Choroid plexus epithelial cell (primary cell): Measurements from ENCODE around the gene SAP30BP.

Source experiments
- DNase-seq: peaks from one replicate; pipeline ENCODE4 v3.0.0-alpha.2; 2010; ENCODE audit warnings: low read depth
- H3K4me3 ChIP-seq: 2 replicates; pipeline ENCODE4 v1.5.1; 2011; ENCODE audit warnings: low read depth, mild to moderate bottlenecking, control low read depth, low read length, moderate library complexity
- CTCF ChIP-seq: conservative IDR thresholded peaks from 2 replicates; pipeline ENCODE4 v1.5.1; 2011; ENCODE audit warnings: low read depth, mild to moderate bottlenecking, control low read depth, inconsistent platforms, low read length, moderate library complexity

The SAP30BP gene

GRCh38 chr17:75755990-75756389, 88.9 kb downstream of the SAP30BP start:
- TF ChIP-seq CTCF, result no peak
- DNase-seq, result no peak
- H3K4me3 ChIP-seq, result no peak overlapping the region

- no peak for TF ChIP-seq CTCF
- H3K4me3 ChIP-seq, result no peak overlapping the region
These were observed 89.4 kb downstream of the SAP30BP start for GRCh38 chr17:75756451-75757085.

GRCh38 chr17:75757086-75757681, 90.0 kb downstream of the SAP30BP start:
- no peak overlapping the region for H3K4me3 ChIP-seq
- DNase-seq, result no peak
- TF ChIP-seq CTCF, result no peak

More at GRCh38 chr17:75756451-75757085, 89.4 kb downstream of the SAP30BP start:
- DNase-seq, result no peak
